GM21619 (cell line): ENCODE data around the gene PDE4C.

Experiments
- ATAC-seq: cut with Tn5 transposase; IDR thresholded peaks from one replicate; pipeline ENCODE4 v1.9.1; 2021; ENCODE audit not compliant: unreplicated experiment

The PDE4C gene

DNA sequence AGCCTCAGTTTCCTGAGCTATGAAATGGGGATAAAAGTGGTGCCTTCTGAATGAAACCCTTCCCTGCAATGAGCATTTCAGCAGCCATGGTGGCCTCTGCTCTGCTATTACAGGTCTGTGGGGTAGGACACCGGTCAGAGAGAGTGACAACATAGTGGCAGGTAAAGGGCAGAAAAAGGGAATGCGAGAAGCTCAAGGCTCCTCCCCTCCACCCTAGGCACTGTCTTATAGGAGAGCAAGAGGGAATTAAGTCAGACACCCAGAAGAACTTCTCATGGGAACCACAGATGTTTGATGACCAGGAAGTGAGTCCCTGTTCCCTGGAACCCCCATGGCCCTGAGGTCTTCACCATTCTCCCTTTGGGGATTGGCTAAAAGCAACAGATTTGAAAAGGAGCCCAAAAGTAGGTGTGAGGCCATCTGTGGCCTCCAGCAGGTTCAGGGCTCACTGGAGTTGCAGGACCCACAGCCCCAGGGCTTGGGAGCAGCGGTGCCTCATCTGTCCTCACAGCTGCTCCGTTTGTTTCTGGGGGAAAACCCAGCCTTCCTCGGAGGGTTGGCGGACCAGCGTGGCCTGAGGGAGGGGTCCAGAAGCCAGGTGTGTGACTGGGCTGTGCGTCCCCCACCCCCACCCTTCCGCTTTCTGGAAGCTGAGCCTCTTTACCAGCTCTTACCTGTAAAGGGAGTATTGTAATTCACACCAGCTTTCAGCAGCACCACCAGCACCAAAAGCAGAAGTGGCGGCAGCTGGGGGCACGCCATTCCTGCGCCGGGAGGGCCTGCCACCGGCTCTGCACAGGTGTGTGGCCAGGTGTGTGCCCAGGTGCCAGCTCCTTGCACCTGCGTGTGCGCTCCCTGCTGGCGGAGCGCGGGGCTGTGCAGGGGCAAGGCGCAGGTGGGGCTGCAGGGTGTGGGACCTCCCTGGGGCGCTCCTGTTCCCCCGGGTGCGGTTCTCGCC lies 28.6 kb upstream of the PDE4C start:
- ATAC-seq, result no peak

DNA sequence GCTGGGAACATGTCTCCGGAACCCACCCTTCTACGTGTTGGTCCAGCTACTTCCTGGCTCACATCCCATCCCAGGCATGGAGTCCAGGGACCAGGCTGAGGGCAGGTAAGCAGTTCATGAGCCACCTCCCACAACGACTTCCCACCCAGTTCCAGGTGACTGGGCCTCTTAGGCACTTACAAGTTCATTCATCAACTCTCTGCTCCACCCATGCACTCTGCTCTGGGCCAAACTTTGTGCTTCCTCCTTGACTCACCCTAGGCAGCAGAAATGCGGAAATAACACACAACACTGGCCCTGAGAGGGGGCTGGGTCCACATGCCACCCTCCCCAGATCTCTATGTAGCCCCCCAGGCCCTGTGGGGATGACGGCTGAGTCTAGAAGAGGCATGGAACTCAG lies 27.5 kb upstream of the PDE4C start:
- ATAC-seq, result no peak

GRCh38 chr19:18253130-18253529 lies 26.9 kb upstream of the PDE4C start:
- no peak for ATAC-seq

DNA sequence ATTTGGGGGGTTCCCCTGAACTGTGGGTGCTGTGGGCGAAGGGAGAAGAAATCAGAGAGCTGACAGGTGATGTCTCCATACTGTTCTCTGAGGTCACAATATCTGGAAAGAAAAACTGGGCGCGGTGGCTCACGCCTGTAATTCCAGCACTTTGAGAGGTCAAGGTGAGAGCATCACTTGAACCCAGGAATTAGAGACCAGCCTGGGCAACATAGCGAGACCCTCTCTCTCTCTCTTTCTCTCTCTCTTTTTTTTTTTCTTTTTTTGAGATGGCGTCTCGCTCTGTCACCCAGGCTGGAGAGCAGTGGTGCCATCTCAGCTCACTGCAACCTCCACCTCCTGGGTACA lies 26.1 kb upstream of the PDE4C start:
- ATAC-seq, result no peak

DNA sequence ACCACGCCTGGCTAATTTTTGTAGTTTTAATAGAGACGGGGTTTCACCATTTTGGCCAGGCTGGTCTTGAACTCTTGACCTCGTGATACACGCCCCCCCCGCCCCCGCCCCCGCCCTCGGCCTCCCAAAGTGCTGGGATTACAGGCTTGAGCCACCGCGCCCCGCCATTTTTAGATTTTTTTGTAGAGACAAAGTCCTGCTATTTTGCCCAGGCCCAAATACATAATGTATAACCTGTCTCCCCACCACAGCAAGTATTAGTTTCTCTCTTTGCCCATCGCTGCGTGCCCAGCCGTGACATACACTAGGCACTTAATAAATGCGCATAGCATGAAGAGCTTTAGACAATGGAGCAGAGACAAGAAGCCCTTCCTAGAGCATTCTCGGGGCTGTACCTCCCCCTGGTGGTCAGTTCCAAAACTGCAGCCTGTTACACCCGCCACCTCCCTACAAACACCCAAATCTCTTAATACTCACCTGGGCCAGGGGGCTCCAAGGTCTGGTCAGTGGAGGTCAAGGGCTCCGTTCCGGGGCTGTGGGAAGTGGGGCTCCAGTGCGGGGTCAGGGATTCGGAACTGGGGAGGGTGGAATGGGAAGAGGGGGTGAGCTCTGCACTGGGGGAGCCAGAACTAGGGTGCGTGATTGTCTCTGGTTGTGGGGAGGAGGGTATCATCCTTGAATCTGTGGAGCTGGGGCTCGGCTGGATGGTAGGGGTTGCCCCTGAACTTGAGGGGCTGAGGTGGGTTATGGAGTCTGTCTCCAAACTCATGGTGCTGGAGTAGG lies 25.5 kb upstream of the PDE4C start:
- no peak for ATAC-seq

DNA sequence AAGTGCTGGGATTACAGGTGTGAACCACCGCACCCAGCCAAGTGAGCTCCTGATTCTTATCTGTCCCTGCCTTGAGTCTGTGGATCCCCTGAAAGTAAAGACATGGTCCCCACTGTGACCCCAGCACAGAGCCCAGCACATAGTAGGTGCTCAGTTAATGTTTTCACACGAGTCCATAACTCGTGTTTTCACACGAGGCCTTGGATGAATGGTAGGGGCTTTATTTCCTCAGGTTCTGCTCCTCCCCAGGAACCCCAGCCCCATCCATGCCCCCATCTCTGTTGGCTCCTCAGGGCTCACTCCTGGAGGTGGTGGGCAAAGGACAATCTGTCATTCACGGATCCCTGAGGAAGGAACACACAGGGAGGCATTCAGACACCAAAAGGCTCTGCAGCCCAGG lies 23.6 kb upstream of the PDE4C start:
- ATAC-seq, result no peak

GRCh38 chr19:18245297-18245696 lies 19.1 kb upstream of the PDE4C start:
- ATAC-seq, result no peak

GRCh38 chr19:18239303-18239702 lies 13.1 kb upstream of the PDE4C start:
- no peak for ATAC-seq

DNA sequence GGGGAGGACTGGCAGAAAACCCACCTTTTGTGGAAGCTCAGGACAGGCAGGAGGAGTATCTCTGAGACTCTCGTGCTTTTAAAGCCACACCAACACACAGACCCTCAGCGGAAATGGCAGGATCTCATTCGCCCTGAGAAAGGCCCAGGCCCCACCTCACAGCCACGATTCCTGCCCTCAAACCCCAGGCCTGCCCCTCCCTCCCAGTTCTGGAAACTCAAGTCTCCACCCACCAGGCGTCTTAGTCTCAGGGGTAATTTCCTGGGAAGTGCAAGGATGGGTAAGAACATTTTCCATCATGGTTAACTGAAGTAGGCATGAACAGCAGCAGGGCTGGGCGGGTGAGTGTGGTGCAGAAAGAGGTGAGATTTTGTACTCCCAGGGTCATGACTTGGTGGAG lies 8.0 kb upstream of the PDE4C start:
- no peak for ATAC-seq

GRCh38 chr19:18233224-18233825 lies 7.1 kb upstream of the PDE4C start:
- ATAC-seq, result no peak

DNA sequence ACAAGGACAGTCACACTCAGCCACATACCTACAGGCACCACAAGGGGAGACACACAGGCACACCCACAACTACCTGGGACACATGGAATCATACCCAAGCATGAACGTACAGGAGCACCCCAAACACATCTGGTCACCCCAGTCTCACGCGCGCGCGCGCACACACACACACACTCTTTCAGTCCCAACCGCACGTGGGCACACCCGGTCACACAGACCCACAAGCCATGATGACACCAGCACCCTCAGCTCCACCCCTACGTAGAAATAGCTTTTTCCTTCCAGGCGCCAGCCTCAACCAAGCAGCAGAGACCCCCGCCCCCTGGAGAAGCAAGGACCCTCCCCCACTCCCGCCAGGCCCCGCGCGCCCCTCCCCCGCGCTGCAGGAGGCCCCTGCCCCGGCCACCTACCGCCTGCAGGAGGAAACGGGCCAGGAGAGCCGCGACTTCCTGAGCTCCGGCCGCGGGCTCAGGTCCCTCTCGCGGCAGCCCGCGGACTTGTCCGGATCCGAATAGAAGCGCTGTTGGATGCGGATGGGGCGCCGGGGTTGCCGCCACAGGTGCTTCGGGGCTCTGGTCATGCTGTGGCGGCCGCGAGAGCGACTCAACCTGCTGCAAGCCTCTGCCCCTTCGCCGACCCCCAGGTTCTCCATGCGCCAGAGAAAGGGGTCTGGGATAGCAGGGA lies 6.4 kb upstream of the PDE4C start:
- no peak for ATAC-seq

DNA sequence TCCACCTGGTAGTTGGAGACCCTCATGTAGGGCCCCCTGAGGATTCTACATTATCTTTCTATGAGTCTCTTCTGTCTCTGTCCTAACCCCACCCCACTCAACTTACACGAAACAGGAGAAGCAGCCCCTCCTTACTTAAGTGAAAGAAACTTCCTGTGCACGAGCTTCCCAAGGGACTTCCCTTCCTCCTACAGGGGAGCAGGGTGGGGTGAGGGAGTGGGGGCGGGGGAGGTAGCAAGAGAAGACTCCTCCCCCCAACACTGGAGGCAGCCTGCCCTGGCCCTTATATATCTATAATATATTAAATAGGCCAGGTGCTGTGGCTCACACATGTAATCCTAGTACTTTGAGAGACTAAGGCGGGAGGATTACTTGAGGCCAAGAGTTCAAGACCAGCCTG lies 5.5 kb upstream of the PDE4C start:
- ATAC-seq, result no peak

DNA sequence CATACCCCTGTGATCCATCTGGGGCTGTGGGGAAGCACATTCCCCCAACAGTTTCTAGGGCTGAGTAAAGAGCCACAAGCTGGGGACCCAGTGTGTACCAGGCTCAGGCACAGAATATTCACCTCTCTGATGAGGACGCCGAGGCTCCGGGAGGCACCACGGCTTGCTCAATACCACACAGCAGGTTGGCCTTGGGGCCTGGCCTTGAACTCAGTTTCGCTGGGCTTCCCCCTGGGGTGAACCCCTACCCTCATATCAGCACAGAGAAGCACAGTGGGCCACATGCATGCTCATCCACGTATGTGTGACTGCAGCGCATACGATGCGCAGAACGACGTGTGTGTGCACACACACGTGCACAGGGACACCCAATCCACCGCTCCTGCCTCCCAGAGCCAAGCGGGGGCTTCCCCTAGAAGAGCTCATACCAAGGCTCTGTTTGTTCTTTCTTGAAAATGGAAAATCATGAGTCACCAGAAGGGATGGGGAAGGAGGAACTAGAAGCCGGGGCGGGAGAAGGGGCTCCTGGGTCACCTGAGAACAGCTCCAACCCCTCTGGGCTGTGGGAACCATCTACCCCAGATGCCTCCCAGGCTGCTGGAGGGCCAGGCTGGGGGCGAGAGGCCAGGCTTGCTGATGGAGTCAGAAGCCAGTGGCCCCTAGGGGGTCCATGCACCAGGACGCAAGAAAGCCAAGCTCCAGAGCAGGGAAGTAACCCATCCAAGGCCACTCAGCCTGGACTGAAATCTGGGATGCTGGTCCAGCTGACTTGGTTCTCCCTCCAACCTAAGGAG lies 4.9 kb upstream of the PDE4C start:
- no peak for ATAC-seq

DNA sequence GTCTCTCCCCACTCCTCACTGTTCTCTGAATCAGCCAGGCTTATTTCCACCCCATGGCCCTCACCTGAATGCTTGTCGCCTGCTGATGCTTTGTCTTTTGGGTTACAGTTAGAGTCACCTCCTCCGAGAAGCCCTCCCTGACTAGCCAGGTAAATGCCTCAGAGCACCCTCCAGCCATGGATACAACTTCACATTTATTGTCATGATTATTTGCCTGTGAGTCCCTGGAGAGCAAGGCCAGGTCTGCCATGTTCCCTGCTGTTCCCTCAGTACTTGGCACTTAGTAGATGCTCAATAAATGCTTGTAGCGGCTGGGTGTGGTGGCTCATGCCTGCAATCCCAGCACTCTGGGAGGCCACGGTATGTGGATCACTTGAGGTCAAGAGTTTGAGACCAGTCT lies 3.7 kb upstream of the PDE4C start:
- no peak for ATAC-seq

DNA sequence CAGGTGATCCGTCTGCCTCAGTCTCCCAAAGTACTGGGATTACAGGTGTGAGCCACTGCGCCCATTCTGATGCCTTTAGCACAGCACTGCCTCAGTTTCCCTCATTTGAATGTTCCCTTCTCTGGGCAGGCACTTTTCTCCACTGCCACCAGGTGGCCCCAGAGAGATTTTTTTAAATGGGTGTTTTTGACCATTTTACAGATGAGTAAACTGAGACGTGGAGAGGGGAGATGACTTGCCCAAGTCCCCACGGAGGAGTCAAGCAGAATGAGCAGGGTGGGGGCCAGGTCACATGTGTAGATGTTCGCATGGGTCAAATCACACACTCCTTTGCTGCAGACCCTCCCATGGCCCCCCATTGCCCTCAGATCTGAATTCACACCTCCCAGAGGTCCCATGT lies 3.2 kb upstream of the PDE4C start:
- no peak for ATAC-seq

DNA sequence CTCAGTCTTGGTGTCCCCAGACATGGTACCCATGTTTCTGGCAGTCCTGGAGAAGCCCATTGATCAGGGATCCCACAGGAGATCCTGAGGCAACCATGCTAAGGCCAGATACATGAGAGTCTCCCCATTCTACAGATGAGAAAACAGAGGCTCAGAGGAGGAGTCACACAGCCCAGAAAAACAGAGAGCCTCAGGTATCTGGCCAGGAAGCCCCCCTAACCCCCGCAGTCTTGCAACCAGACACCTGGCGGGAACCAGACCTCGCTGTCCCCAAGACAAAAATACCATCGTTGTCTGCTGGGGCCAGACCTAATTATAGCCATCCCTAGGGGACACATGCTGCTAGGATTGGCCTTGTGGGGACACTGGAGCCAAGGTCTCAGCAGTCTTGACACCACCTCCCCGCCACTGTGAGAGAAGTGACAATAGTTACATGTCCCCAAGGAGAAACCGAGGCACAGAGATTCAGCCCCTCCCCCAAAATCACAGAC lies 1.6 kb upstream of the PDE4C start:
- ATAC-seq, result no peak

GRCh38 chr19:18226956-18227780 lies 930 bp upstream of the PDE4C start:
- no peak for ATAC-seq

GRCh38 chr19:18225355-18225701 lies 910 bp downstream of the PDE4C start:
- ATAC-seq, result no peak

- peak; percentile 80 for ATAC-seq
These were observed 1.5 kb downstream of the PDE4C start for GRCh38 chr19:18224525-18225354.
